Smooth muscle cell (in vitro differentiated cells): ENCODE results near the gene EEFSEC. TPM values are rescaled to one million over a fixed set of nuclear protein-coding genes. Genes with fewer than 3 reads are reported as not detected.

Experiments used
- DNase-seq: peaks from one replicate; lab custom pipeline; 2025; ENCODE audit not compliant: unreplicated experiment; lab: John Stamatoyannopoulos, UW
- H2AFZ ChIP-seq: fragments of 200-600 bp; sonication (generic); 2 replicates; pipeline ENCODE4 v1.6.0; 2016; ENCODE audit warnings: antibody characterized with exemption, low read depth, mild to moderate bottlenecking
- H3F3A ChIP-seq: fragments of 200-600 bp; sonication (generic); 2 replicates; pipeline ENCODE4 v1.6.0; 2017; ENCODE audit warnings: antibody characterized with exemption, low read depth
- H3K27ac ChIP-seq: fragments of 200-600 bp; sonication (generic); 2 replicates; pipeline ENCODE4 v1.5.1; 2016; ENCODE audit warnings: low read depth, mild to moderate bottlenecking
- H3K27me3 ChIP-seq: fragments of 200-600 bp; sonication (generic); 2 replicates; pipeline ENCODE4 v1.6.1; 2016; ENCODE audit warnings: low read depth, mild to moderate bottlenecking
- H3K36me3 ChIP-seq: fragments of 200-600 bp; sonication (generic); 2 replicates; pipeline ENCODE4 v1.5.1; 2016; ENCODE audit warnings: low read depth
- H3K4me1 ChIP-seq: fragments of 200-600 bp; sonication (generic); 2 replicates; pipeline ENCODE4 v1.5.1; 2016; ENCODE audit warnings: low read depth
- H3K4me2 ChIP-seq: fragments of 200-600 bp; sonication (generic); 2 replicates; pipeline ENCODE4 v1.6.0; 2016; ENCODE audit warnings: mild to moderate bottlenecking
- H3K4me3 ChIP-seq: fragments of 200-600 bp; sonication (generic); 2 replicates; pipeline ENCODE4 v1.5.1; 2016; ENCODE audit warnings: mild to moderate bottlenecking
- H3K79me2 ChIP-seq: fragments of 200-600 bp; sonication (generic); 2 replicates; pipeline ENCODE4 v1.6.0; 2016; ENCODE audit warnings: low read depth, mild to moderate bottlenecking
- H3K9ac ChIP-seq: fragments of 200-600 bp; sonication (generic); 2 replicates; pipeline ENCODE4 v1.6.0; 2016; ENCODE audit warnings: low read depth
- H3K9me3 ChIP-seq: fragments of 200-600 bp; sonication (generic); replicated peaks from 2 replicates; pipeline ENCODE4 v1.5.1; 2016; ENCODE audit warnings: low read depth
- H4K20me1 ChIP-seq: fragments of 200-600 bp; sonication (generic); 2 replicates; pipeline ENCODE4 v1.6.0; 2016; ENCODE audit warnings: low read depth
- CTCF ChIP-seq: fragments of 200-600 bp; sonication (generic); IDR thresholded peaks from 2 replicates; pipeline ENCODE4 v1.5.1; 2017; ENCODE audit warnings: borderline replicate concordance, mild to moderate bottlenecking, antibody characterized with exemption; ENCODE audit not compliant: insufficient read depth, poor library complexity, severe bottlenecking
- WGBS: methylation state at CpG from one replicate; pipeline ENCODE4 v1.1.7; 2016; ENCODE audit warnings: low lambda C conversion rate; 5-methylcytosine and 5-hydroxymethylcytosine counted together
- polyA plus RNA-seq: library from polyadenylated mRNA; unstranded; fragments of >200 nt; fragmentation: Nextera tagmentation; extraction: Ambion mirVana; gene quantifications from 2 replicates; pipeline ENCODE4 v1.2.1, GENCODE V29; 2016
- total RNA-seq: library from RNA; depleted of rRNA; stranded (reverse); fragments of >200 nt; gene quantifications from 2 replicates; pipeline ENCODE4 v1.2.3, GENCODE V29; 2014

EEFSEC gene
- total and polyA plus RNA-seq, 2 experiments from 2014 or later = 12.4 to 17.1 TPM

- Histone ChIP-seq H3K27me3 (no peaks in the 10 kb centered on the region), H4K20me1 (no peaks in the 10 kb centered on the region), H3K9me3 (no peaks in the 10 kb centered on the region), H3K79me2 (no peaks in the 10 kb centered on the region), H3K4me3 (no peak overlapping the region), H3F3A (no peaks in the 10 kb centered on the region), H3K36me3 (no peaks in the 10 kb centered on the region), H3K4me2 (no peak overlapping the region), H3K27ac (no peak overlapping the region), H3K9ac (no peak overlapping the region), H2AFZ (no peak overlapping the region), H3K4me1 (no peaks in the 10 kb centered on the region)
- no peak for DNase-seq
- TF ChIP-seq CTCF = no peak
- WGBS = 97% methylated on average over 8 of the region's 8 CpGs
Measured at GRCh38 chr3:128320551-128321340, 167.5 kb downstream of the EEFSEC start.

- H2AFZ ChIP-seq = no peak overlapping the region
- no peaks in the 10 kb centered on the region for H3K27me3 ChIP-seq
- H3K79me2 ChIP-seq = no peaks in the 10 kb centered on the region
- H3K4me3 ChIP-seq = no peak overlapping the region
- no peak for TF ChIP-seq CTCF
- no peak for DNase-seq
- no peaks in the 10 kb centered on the region for H3F3A ChIP-seq
- 97% methylated on average over 4 of the region's 4 CpGs for WGBS
- no peak overlapping the region for H3K9ac ChIP-seq
- H3K27ac ChIP-seq = no peak overlapping the region
- H4K20me1 ChIP-seq = no peaks in the 10 kb centered on the region
- H3K4me2 ChIP-seq = no peak overlapping the region
- H3K4me1 ChIP-seq = no peaks in the 10 kb centered on the region
- no peaks in the 10 kb centered on the region for H3K36me3 ChIP-seq
- H3K9me3 ChIP-seq = no peaks in the 10 kb centered on the region
Measured at GRCh38 chr3:128321418-128321817, 168.1 kb downstream of the EEFSEC start.

DNA sequence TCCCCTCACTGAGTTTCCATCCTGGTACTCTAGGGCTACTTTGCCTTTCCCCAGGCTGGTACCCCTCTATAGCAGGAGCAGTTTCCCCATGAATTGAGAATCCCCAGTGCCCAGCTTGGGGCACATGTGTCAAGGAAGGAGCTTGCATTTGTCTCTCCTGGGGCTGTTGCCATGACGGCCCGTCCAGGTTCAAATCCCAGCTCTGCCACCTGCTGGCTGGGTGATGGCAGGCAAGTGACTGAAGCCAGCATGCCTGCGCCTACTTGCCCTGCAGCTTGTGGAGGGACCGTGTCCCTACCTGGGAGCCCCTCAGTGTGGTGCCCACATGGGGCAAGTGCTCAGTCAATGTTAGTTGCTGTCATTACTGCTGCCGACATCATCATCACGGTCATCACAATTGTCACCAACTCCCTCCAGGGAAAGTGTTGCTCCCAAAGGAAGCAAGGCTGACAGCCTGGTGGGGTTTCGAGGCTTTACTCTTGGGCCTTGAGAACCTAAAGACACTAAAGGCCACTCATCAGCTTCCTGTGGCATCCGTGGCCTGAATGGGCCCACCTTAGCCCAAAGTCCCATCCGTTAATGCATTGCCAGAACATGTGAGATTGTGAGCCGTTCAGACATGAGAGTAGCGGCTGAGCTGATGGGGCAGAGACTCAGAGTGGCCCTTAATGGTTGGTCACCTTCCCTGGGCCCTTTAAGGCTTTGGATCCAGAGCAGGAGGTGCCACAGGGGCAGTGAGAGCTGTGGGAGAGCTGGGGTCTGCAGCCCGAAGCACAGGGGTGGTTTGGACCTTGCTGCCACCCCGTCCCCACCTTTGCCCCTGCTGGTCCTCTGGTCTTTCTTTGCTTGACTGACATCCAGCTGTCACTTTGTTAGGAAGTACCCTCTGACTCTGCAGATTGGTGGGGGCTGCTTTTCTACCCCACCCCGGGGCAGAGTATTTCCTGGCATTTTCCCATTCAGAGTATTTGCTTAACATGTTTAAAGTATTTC, 169.0 kb downstream of the EEFSEC start:
- DNase-seq = no peak
- H4K20me1 ChIP-seq = no peaks in the 10 kb centered on the region
- H3K27me3 ChIP-seq = no peaks in the 10 kb centered on the region
- no peak overlapping the region for H3K4me3 ChIP-seq
- no peak overlapping the region for H3K27ac ChIP-seq
- no peak overlapping the region for H3K4me2 ChIP-seq
- H3K36me3 ChIP-seq = no peaks in the 10 kb centered on the region
- TF ChIP-seq CTCF = peak; percentile 40
- H2AFZ ChIP-seq = no peak overlapping the region
- H3K9ac ChIP-seq = no peak overlapping the region
- no peaks in the 10 kb centered on the region for H3K9me3 ChIP-seq
- WGBS = 82% methylated on average over 14 of the region's 14 CpGs
- no peaks in the 10 kb centered on the region for H3K79me2 ChIP-seq
- H3F3A ChIP-seq = no peaks in the 10 kb centered on the region
- no peaks in the 10 kb centered on the region for H3K4me1 ChIP-seq
